Amniotic stem cell (primary cell): ENCODE measurements around the gene CCDC92B.

Source experiments
- DNase-seq: peaks from one replicate; lab custom pipeline; 2025; lab: John Stamatoyannopoulos, UW

Gene CCDC92B

GRCh38 chr17:2778489-2778888, 29.0 kb upstream of the CCDC92B start:
- DNase-seq, result no peak

- no peak for DNase-seq
Observed at GRCh38 chr17:2777242-2777867, 27.9 kb upstream of the CCDC92B start.

GRCh38 chr17:2776589-2777241, 27.3 kb upstream of the CCDC92B start:
- DNase-seq, result no peak

GRCh38 chr17:2775206-2775605, 25.8 kb upstream of the CCDC92B start:
- no peak for DNase-seq

GRCh38 chr17:2770129-2770528, 20.7 kb upstream of the CCDC92B start:
- no peak for DNase-seq

- no peak for DNase-seq
Observed at GRCh38 chr17:2758870-2759269, 9.4 kb upstream of the CCDC92B start.

- DNase-seq, result no peak
Observed at GRCh38 chr17:2755891-2756724, 6.7 kb upstream of the CCDC92B start.

GRCh38 chr17:2751491-2751890, 2.0 kb upstream of the CCDC92B start:
- no peak for DNase-seq

GRCh38 chr17:2750721-2751120, 1.3 kb upstream of the CCDC92B start:
- DNase-seq, result no peak

GRCh38 chr17:2749784-2750181, 331 bp upstream of the CCDC92B start:
- peak; percentile 36 for DNase-seq

GRCh38 chr17:2745317-2746037, 4.0 kb downstream of the CCDC92B start:
- DNase-seq, result no peak

GRCh38 chr17:2737693-2738092, 11.8 kb downstream of the CCDC92B start:
- DNase-seq, result no peak

GRCh38 chr17:2736956-2737355, 12.5 kb downstream of the CCDC92B start:
- no peak for DNase-seq

- DNase-seq, result no peak
Observed at GRCh38 chr17:2735896-2736295, 13.6 kb downstream of the CCDC92B start.

GRCh38 chr17:2734939-2735338, 14.5 kb downstream of the CCDC92B start:
- DNase-seq, result no peak

GRCh38 chr17:2731807-2732206, 17.6 kb downstream of the CCDC92B start:
- DNase-seq, result no peak

- no peak for DNase-seq
Observed at GRCh38 chr17:2730764-2731353, 18.6 kb downstream of the CCDC92B start.

- DNase-seq, result no peak
Observed at GRCh38 chr17:2724784-2725164, 24.7 kb downstream of the CCDC92B start.

GRCh38 chr17:2723997-2724783, 25.3 kb downstream of the CCDC92B start:
- no peak for DNase-seq

- DNase-seq, result no peak
Observed at GRCh38 chr17:2723505-2723996, 25.9 kb downstream of the CCDC92B start.

GRCh38 chr17:2722611-2723010, 26.8 kb downstream of the CCDC92B start:
- DNase-seq, result no peak
